CD14-positive monocyte (primary cell): ENCODE results near the gene IGLL1. TPM values are rescaled to one million over a fixed set of nuclear protein-coding genes. Genes with fewer than 3 reads are reported as not detected.
A peak's percentile ranks its signal among the peaks of the same experiment; 100 is the strongest.
"Not testable (repeated sequence)": the region's sequence is repeated elsewhere in the genome, so short reads cannot be mapped to it uniquely, and the experiment has no call there.

Source experiments
- DNase-seq, 3 donors: peaks; one replicate each; pipeline ENCODE4 v3.0.0-alpha.2; 2011 to 2022
- H2AFZ ChIP-seq: 2 replicates; pipeline ENCODE4 v1.6.0; 2012; ENCODE audit warnings: mild to moderate bottlenecking, low read depth, low read length, inconsistent platforms; ENCODE audit not compliant: insufficient read depth, poor library complexity, severe bottlenecking
- H3K27ac ChIP-seq, 2 donors: 1 replicate in 1 of 2; 2 replicates in 1 of 2; pipeline ENCODE4 v1.5.1; 2012 to 2013; ENCODE audit warnings: low read length in 2 of 2, control low read depth in 1 of 2, inconsistent platforms in 1 of 2, low read depth in 1 of 2, mild to moderate bottlenecking in 1 of 2
- H3K27me3 ChIP-seq, 2 donors: one replicate each; pipeline versions ENCODE4 v1.6.0 to v1.6.1; 2011 to 2013; ENCODE audit warnings: low read length in 2 of 2; ENCODE audit not compliant: control insufficient read depth in 2 of 2, insufficient read depth in 2 of 2
- H3K36me3 ChIP-seq, 2 donors: replicated peaks in 1 of 2; 1 replicate in 1 of 2; 2 replicates in 1 of 2; pipeline versions ENCODE4 v1.5.1 to v1.6.1; 2012 to 2013; ENCODE audit warnings: low read length in 2 of 2, control low read depth in 1 of 2, inconsistent platforms in 1 of 2, mild to moderate bottlenecking in 1 of 2; ENCODE audit not compliant: insufficient read depth in 2 of 2, control insufficient read depth in 1 of 2
- H3K4me1 ChIP-seq, 2 donors: 1 replicate in 1 of 2; 2 replicates in 1 of 2; pipeline versions ENCODE4 v1.5.1 to v1.6.1; 2012 to 2013; ENCODE audit warnings: low read length in 2 of 2, control low read depth in 1 of 2, inconsistent platforms in 1 of 2, mild to moderate bottlenecking in 1 of 2, moderate library complexity in 1 of 2; ENCODE audit not compliant: insufficient read depth in 2 of 2, control insufficient read depth in 1 of 2
- H3K4me2 ChIP-seq: replicated peaks from 2 replicates; pipeline ENCODE3; 2012; ENCODE audit warnings: low read length, moderate library complexity, mild to moderate bottlenecking; ENCODE audit not compliant: poor library complexity, severe bottlenecking; ENCODE audit errors: extremely low read depth
- H3K4me3 ChIP-seq, 3 experiments: fragments of 200-600 bp in 1 of 3; sonication (generic) in 1 of 3; replicated peaks in 1 of 3; 1 replicate in 2 of 3; 2 replicates in 1 of 3; pipeline ENCODE4 v1.5.1; 2011 to 2013; ENCODE audit warnings: low read length in 3 of 3, mild to moderate bottlenecking in 3 of 3, control low read depth in 2 of 3, low read depth in 2 of 3, inconsistent platforms in 1 of 3, moderate library complexity in 1 of 3
- H3K79me2 ChIP-seq: 2 replicates; pipeline ENCODE4 v1.6.0; 2012; ENCODE audit warnings: mild to moderate bottlenecking, control low read depth, inconsistent platforms, low read length, moderate library complexity; ENCODE audit not compliant: insufficient read depth
- H3K9ac ChIP-seq: 2 replicates; pipeline ENCODE4 v1.6.0; 2017; ENCODE audit warnings: low read length, mild to moderate bottlenecking; ENCODE audit not compliant: insufficient read depth, poor library complexity, severe bottlenecking
- H3K9me3 ChIP-seq, 2 donors: replicated peaks in 1 of 2; 1 replicate in 1 of 2; 2 replicates in 1 of 2; pipeline versions ENCODE4 v1.5.1 to v1.6.1; 2012 to 2013; ENCODE audit warnings: low read length in 2 of 2, control low read depth in 1 of 2; ENCODE audit not compliant: control insufficient read depth in 1 of 2, insufficient read depth in 1 of 2
- H4K20me1 ChIP-seq: 2 replicates; pipeline ENCODE4 v1.6.0; 2012; ENCODE audit warnings: mild to moderate bottlenecking, low read length, control low read depth, moderate library complexity; ENCODE audit not compliant: insufficient read depth
- H3K27ac Mint-ChIP-seq, 7 donors: one replicate each; pipeline ENCODE4 v1.8.0; 2020; ENCODE audit warnings: mild to moderate bottlenecking in 7 of 7, mixed read lengths in 7 of 7, moderate library complexity in 6 of 7, inconsistent platforms in 2 of 7
- H3K27me3 Mint-ChIP-seq, 3 donors: one replicate each; pipeline ENCODE4 v1.8.0; 2021 to 2022; ENCODE audit warnings: low read depth in 3 of 3, mild to moderate bottlenecking in 3 of 3, mixed read lengths in 3 of 3, moderate library complexity in 3 of 3, inconsistent platforms in 1 of 3
- H3K36me3 Mint-ChIP-seq, 2 donors: one replicate each; pipeline ENCODE4 v1.8.0; 2020; ENCODE audit warnings: mixed read lengths in 2 of 2, inconsistent platforms in 1 of 2, mild to moderate bottlenecking in 1 of 2
- H3K4me1 Mint-ChIP-seq: one replicate; pipeline ENCODE4 v1.8.0; 2020; ENCODE audit warnings: mild to moderate bottlenecking, mixed read lengths
- H3K4me3 Mint-ChIP-seq, 2 donors: one replicate each; pipeline ENCODE4 v1.8.0; 2020; ENCODE audit warnings: mild to moderate bottlenecking in 2 of 2, mixed read lengths in 2 of 2, moderate library complexity in 1 of 2
- H3K9me3 Mint-ChIP-seq, 7 donors: one replicate each; pipeline ENCODE4 v1.8.0; 2020 to 2022; ENCODE audit warnings: mixed read lengths in 7 of 7, mild to moderate bottlenecking in 6 of 7, moderate library complexity in 6 of 7, inconsistent platforms in 2 of 7
- WGBS: methylation state at CpG from one replicate; pipeline ENCODE4 v1.1.5; 2013; ENCODE audit warnings: missing lambda C conversion rate; ENCODE audit not compliant: insufficient coverage; 5-methylcytosine and 5-hydroxymethylcytosine counted together
- intact Hi-C, 2 donors: fragments of 100-400 bp; cut with micrococcal nuclease; formaldehyde crosslinking; loops; one replicate each; pipeline versions ENCODE4 v1.15.0 to v1.15.1; 2023
- polyA plus RNA-seq, 3 donors: library from polyadenylated mRNA; depleted of rRNA in 1 of 3; unstranded in 2 of 3; stranded (reverse) in 1 of 3; fragments of 300-500 nt in 2 of 3; fragments of >200 nt in 1 of 3; fragmentation: Illumina TruSeq in 2 of 3; gene quantifications; 1 replicate in 2 of 3; 2 replicates in 1 of 3; pipeline ENCODE4 v1.2.3, GENCODE V29; 2012 to 2021
- TF ChIP-seq, protein P1 (sequence below): fragments of 200-600 bp; IDR thresholded peaks from one replicate; pipeline ENCODE4 v1.8.0; 2022; ENCODE audit warnings: antibody characterized with exemption, mild to moderate bottlenecking

The IGLL1 gene
- polyA plus RNA-seq, 3 donors, result not detected

DNA sequence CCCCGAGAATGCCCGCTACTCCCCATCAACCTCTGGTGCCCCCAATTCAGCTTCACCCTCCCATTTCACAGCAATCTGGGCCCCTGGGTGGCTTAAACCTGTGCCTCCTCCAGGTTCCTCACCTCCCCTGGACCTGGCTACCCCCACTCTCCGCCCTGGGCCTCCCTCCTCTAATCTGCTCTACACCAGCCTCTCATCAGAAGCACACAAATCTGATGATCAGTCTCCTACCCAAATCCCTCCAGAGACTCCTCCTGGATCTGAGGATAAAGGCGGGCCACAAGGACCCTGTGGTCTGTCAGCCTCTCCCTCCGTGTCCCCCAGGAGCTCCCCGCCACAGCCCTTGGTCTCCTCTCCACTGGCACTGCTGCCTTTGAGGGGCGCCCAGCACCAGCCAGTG lies 23.2 kb upstream of the IGLL1 start:
- Histone ChIP-seq H3K4me3 (no peak overlapping the region), H3K4me2 (no peak overlapping the region), H3K27ac (no peak overlapping the region), H3K4me1 (no peaks in the 10 kb centered on the region), H3K36me3 (no peaks in the 10 kb centered on the region), H2AFZ (no peak overlapping the region), H3K27me3 (no peaks in the 10 kb centered on the region), H4K20me1 (no peaks in the 10 kb centered on the region), H3K9me3 (no peaks in the 10 kb centered on the region), H3K9ac (no peak overlapping the region), H3K79me2 (no peaks in the 10 kb centered on the region)
- peaks cover 0 to 2% (median 0%) of the 10 kb centered on the region in 3 donors for H3K27me3 Mint-ChIP-seq
- intact Hi-C loops, result no loop called here
- 97% methylated on average over 5 of the region's 7 CpGs for WGBS
- no peaks in the 10 kb centered on the region for H3K36me3 Mint-ChIP-seq
- no peak for DNase-seq
- TF ChIP-seq, protein P1, sequence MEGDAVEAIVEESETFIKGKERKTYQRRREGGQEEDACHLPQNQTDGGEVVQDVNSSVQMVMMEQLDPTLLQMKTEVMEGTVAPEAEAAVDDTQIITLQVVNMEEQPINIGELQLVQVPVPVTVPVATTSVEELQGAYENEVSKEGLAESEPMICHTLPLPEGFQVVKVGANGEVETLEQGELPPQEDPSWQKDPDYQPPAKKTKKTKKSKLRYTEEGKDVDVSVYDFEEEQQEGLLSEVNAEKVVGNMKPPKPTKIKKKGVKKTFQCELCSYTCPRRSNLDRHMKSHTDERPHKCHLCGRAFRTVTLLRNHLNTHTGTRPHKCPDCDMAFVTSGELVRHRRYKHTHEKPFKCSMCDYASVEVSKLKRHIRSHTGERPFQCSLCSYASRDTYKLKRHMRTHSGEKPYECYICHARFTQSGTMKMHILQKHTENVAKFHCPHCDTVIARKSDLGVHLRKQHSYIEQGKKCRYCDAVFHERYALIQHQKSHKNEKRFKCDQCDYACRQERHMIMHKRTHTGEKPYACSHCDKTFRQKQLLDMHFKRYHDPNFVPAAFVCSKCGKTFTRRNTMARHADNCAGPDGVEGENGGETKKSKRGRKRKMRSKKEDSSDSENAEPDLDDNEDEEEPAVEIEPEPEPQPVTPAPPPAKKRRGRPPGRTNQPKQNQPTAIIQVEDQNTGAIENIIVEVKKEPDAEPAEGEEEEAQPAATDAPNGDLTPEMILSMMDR, result no peak
- H3K27ac Mint-ChIP-seq, result no peak overlapping the region
- peak overlapping the region in 1 of 2 donors; percentile 23 for H3K4me3 Mint-ChIP-seq
- peaks cover 0 to 1% (median 0%) of the 10 kb centered on the region in 7 donors for H3K9me3 Mint-ChIP-seq
- H3K4me1 Mint-ChIP-seq, result no peaks in the 10 kb centered on the region

DNA sequence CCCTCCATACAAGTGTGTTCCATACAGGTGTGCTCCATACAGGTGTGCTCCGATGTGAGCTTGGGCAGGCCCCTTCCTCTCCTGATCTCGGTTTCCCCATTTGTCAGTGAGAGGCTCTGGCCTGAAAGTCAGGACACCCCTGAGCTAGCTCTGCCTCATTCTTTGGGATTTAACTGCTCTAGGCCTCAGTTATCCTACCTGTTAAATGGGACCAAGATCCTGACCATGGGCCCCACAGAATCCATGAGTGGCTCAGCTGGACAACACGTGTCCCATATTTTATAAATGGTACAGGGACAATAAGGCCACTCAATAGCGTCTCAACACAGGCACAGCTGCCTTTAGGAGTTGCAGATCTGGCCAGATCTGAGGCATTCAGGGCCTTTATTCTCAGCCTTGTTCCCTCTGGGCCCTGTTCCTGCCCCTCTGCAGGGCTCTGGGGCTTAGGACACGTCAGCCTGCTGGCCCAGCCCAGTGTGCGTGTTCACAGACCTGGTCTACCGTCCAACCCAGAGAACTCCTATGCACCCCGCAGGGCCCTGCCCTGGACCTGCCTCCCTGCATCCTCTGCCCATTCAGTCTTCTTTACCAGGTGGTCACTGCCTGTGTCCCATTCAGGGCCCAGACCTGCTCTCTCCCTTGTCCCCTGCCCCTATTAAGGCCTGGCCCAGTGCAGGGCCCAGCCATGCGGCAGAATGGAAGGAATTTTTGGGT lies 18.9 kb upstream of the IGLL1 start:
- peaks cover 0 to 4% (median 0%) of the 10 kb centered on the region in 7 donors for H3K9me3 Mint-ChIP-seq
- no peak overlapping the region for H3K4me2 ChIP-seq
- H3K36me3 ChIP-seq, result no peaks in the 10 kb centered on the region
- no peaks in the 10 kb centered on the region for H3K36me3 Mint-ChIP-seq
- no peaks in the 10 kb centered on the region for H3K9me3 ChIP-seq
- no peak overlapping the region for H3K9ac ChIP-seq
- no peak overlapping the region for H3K27ac ChIP-seq
- no peaks in the 10 kb centered on the region for H3K79me2 ChIP-seq
- peak overlapping the region in 1 of 7 donors; percentile 28 for H3K27ac Mint-ChIP-seq
- peaks cover 0 to 2% (median 1%) of the 10 kb centered on the region in 3 donors for H3K27me3 Mint-ChIP-seq
- no peak overlapping the region for H2AFZ ChIP-seq
- no peak overlapping the region for H3K4me3 Mint-ChIP-seq
- H3K4me1 ChIP-seq, result no peaks in the 10 kb centered on the region
- H3K4me3 ChIP-seq, result no peak overlapping the region
- intact Hi-C loops, result no loop called here
- no peaks in the 10 kb centered on the region for H4K20me1 ChIP-seq
- H3K27me3 ChIP-seq, result no peaks in the 10 kb centered on the region
- DNase-seq, result no peak
- 97% methylated on average over 9 of the region's 9 CpGs for WGBS
- peaks cover 7% of the 10 kb centered on the region for H3K4me1 Mint-ChIP-seq
- TF ChIP-seq, protein P1, result no peak

DNA sequence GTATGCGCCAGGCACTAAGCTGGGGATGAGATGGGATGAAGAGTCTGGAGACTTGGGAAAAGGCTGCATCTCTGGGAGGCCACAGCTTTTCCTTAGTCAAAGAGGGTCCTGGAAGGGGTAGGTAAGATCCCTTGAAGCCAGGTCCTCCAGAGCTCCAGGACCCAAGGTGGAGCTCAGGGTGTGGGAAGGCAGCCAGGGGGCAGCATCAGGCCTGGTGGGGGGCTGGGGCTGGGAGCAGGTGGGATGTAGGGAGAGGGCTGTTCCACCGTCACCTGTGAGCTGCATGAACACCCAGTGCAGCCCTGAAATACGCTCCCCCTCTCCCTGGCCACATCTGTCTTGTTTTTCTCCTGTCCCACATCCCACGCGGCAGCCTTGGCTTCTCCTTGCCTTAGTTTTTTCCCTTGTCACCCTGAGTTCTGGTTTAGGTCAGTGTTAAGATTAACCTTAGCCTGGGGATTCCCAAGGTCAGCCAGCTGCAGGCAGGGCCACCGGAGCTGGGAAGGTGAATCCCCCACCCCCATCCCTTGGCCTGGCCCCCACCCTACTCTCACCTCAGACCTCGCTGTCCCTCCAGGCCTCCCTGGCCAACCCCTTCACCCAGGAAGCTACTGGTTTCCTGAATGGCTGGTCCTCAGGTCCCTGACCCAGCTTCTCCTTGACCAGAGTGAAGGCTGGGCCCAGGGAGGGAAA lies 17.6 kb upstream of the IGLL1 start:
- H3K36me3 Mint-ChIP-seq, DNase-seq, H3K4me1 Mint-ChIP-seq, H4K20me1 ChIP-seq, H3K4me3 ChIP-seq, H3K9me3 ChIP-seq, H3K4me3 Mint-ChIP-seq, H3K27me3 Mint-ChIP-seq, H3K27ac Mint-ChIP-seq, H3K4me1 ChIP-seq, H3K9ac ChIP-seq, H3K4me2 ChIP-seq, H3K79me2 ChIP-seq, H3K27me3 ChIP-seq, H3K36me3 ChIP-seq, H2AFZ ChIP-seq, H3K27ac ChIP-seq, intact Hi-C loops: not testable (repeated sequence)
- WGBS, result no CpG with 5 or more reads among the region's 7 CpGs
- H3K9me3 Mint-ChIP-seq, result peaks cover 0 to 13% (median 2%) of the 10 kb centered on the region in 7 donors
